HCT116 (cell line): ENCODE data around the gene TAF10. TPM values are rescaled to one million over a fixed set of nuclear protein-coding genes. Genes with fewer than 3 reads are reported as not detected.

Experiments
- ATAC-seq: fragments of 200-7000 bp; cut with Tn5 transposase; 2 replicates; pipeline ENCODE4 v1.9.1; 2020; ENCODE audit warnings: mild to moderate bottlenecking, moderate library complexity
- BruUV-seq: library from RNA; stranded (reverse); fragments of 400-500 nt; replicated peaks from 2 replicates; lab custom pipeline; 2021; lab: Mats Ljungman, UMichigan
- CTCF ChIA-PET: fragments of 300-600 bp; sonication (Branson Sonifier 250); formaldehyde crosslinking; loops from one replicate; lab custom pipeline; 2021; ENCODE audit warnings: antibody characterized with exemption; lab: Charles Lee
- POLR2A ChIA-PET: fragments of 300-600, 350-600 bp; sonication (Branson Sonifier 250); formaldehyde crosslinking; loops from one replicate; lab custom pipeline; 2021; ENCODE audit warnings: antibody characterized with exemption; lab: Charles Lee
- RAD21 ChIA-PET, 2 experiments: fragments of 300-600 bp; sonication (Branson Sonifier 250); formaldehyde crosslinking; loops; one replicate each; lab custom pipeline; 2023; ENCODE audit warnings: low total read pairs in 2 of 2; ENCODE audit not compliant: uncharacterized antibody in 2 of 2, unreplicated experiment in 2 of 2, low non-redundant PET in 1 of 2; lab: Charles Lee
- DNase-seq: peaks from one replicate; pipeline ENCODE4 v3.0.0-alpha.2; 2010; ENCODE audit warnings: low read depth, low spot score
- H2AFZ ChIP-seq: fragments of 200-600 bp; shearing (Covaris generic), sonication (generic); 2 replicates; pipeline ENCODE4 v1.6.1; 2017; ENCODE audit warnings: low read depth, mixed run types, mixed read lengths, antibody characterized with exemption, low read length; ENCODE audit not compliant: poor library complexity, severe bottlenecking
- H3K27ac ChIP-seq: 2 replicates; pipeline ENCODE4 v1.5.1; 2012; ENCODE audit warnings: low read depth, low read length
- H3K27me3 ChIP-seq: fragments of 200-600 bp; sonication (generic); 2 replicates; pipeline ENCODE4 v1.6.1; 2016; ENCODE audit warnings: mixed run types, low read length, mixed read lengths; ENCODE audit not compliant: insufficient read depth
- H3K36me3 ChIP-seq, 2 experiments: fragments of 200-500 bp in 1 of 2; fragments of 200-600 bp in 1 of 2; sonication (Bioruptor generic) in 1 of 2; sonication (generic) in 1 of 2; 2 replicates each; pipeline versions ENCODE4 v1.5.1 to v1.6.1; 2014 to 2016; ENCODE audit warnings: low read length in 2 of 2, inconsistent platforms in 1 of 2, mixed read lengths in 1 of 2, mixed run types in 1 of 2; ENCODE audit not compliant: insufficient read depth in 2 of 2, control insufficient read depth in 1 of 2
- H3K4me1 ChIP-seq, 2 experiments: fragments of 200-600 bp in 1 of 2; sonication (generic) in 1 of 2; 2 replicates each; pipeline versions ENCODE4 v1.5.1 to v1.6.1; 2012 to 2017; ENCODE audit warnings: low read length in 2 of 2, inconsistent platforms in 1 of 2, mild to moderate bottlenecking in 1 of 2, mixed read lengths in 1 of 2, mixed run types in 1 of 2, moderate library complexity in 1 of 2; ENCODE audit not compliant: insufficient read depth in 2 of 2, control insufficient read depth in 1 of 2
- H3K4me2 ChIP-seq: fragments of 200-600 bp; sonication (generic); 2 replicates; pipeline ENCODE4 v1.6.1; 2017; ENCODE audit warnings: mixed run types, low read length, mixed read lengths
- H3K4me3 ChIP-seq, 2 experiments: fragments of 200-600 bp in 1 of 2; sonication (generic) in 1 of 2; replicated peaks in 1 of 2; 2 replicates each; pipeline ENCODE4 v1.5.1; 2011 to 2016; ENCODE audit warnings: low read length in 2 of 2, control low read depth in 1 of 2, low read depth in 1 of 2, mild to moderate bottlenecking in 1 of 2, mixed read lengths in 1 of 2, mixed run types in 1 of 2
- H3K79me2 ChIP-seq: fragments of 200-600 bp; sonication (generic); 2 replicates; pipeline ENCODE4 v1.6.1; 2017; ENCODE audit warnings: mild to moderate bottlenecking, mixed run types, low read length, moderate library complexity, mixed read lengths; ENCODE audit not compliant: insufficient read depth
- H3K9ac ChIP-seq: fragments of 200-600 bp; sonication (generic); 2 replicates; pipeline ENCODE4 v1.6.1; 2016; ENCODE audit warnings: low read length, mixed read lengths
- H3K9me2 ChIP-seq: fragments of 200-600 bp; sonication (generic), shearing (Covaris generic); 2 replicates; pipeline ENCODE4 v1.6.1; 2017; ENCODE audit warnings: mixed run types, mild to moderate bottlenecking, moderate library complexity; ENCODE audit not compliant: insufficient read depth
- H3K9me3 ChIP-seq, 2 experiments: fragments of 200-500 bp in 1 of 2; fragments of 200-600 bp in 1 of 2; sonication (Bioruptor generic) in 1 of 2; sonication (generic) in 1 of 2; 2 replicates each; pipeline ENCODE4 v1.6.1; 2014 to 2017; ENCODE audit warnings: low read length in 2 of 2, mixed read lengths in 2 of 2, inconsistent platforms in 1 of 2, low read depth in 1 of 2, mild to moderate bottlenecking in 1 of 2, mixed run types in 1 of 2, moderate library complexity in 1 of 2; ENCODE audit not compliant: control insufficient read depth in 1 of 2, insufficient read depth in 1 of 2
- H4K20me1 ChIP-seq: fragments of 200-600 bp; sonication (generic), shearing (Covaris generic); 2 replicates; pipeline ENCODE4 v1.6.1; 2017; ENCODE audit warnings: mixed run types, mild to moderate bottlenecking, moderate library complexity; ENCODE audit not compliant: insufficient read depth
- EZH2 ChIP-seq: fragments of 200-600 bp; sonication (generic); IDR thresholded peaks from 2 replicates; pipeline ENCODE4 v1.6.1; 2017; ENCODE audit warnings: antibody characterized with exemption, mixed run types
- POLR2AphosphoS5 ChIP-seq: IDR thresholded peaks from 2 replicates; pipeline ENCODE4 v1.6.1; 2011; ENCODE audit warnings: mild to moderate bottlenecking, low read depth, low read length, moderate library complexity
- TCF7L2 ChIP-seq: IDR thresholded peaks from 2 replicates; pipeline ENCODE4 v1.7.0; 2011; ENCODE audit warnings: borderline replicate concordance, inconsistent platforms; ENCODE audit not compliant: insufficient read depth, insufficient read length; ENCODE audit errors: extremely low read depth
- YY1 ChIP-seq: IDR thresholded peaks from 2 replicates; pipeline ENCODE4 v1.6.1; 2011; ENCODE audit warnings: low read length, low read depth, moderate library complexity, mild to moderate bottlenecking; ENCODE audit not compliant: insufficient replicate concordance; ENCODE audit errors: extremely low read depth
- intact Hi-C: fragments of 100-400 bp; cut with micrococcal nuclease; formaldehyde crosslinking; loops from 2 replicates; pipeline ENCODE4 v1.10.0; 2022
- total RNA-seq: library from RNA; stranded (reverse); gene quantifications from one replicate; pipeline ENCODE4 v1.2.1, GENCODE V29; 2021; ENCODE audit not compliant: unreplicated experiment
- TF ChIP-seq, protein P1 (sequence below): IDR thresholded peaks from 2 replicates; pipeline ENCODE4 v1.6.1; 2012

The TAF10 gene
- total RNA-seq, 1 experiment from 2014 or later, result 151 TPM

DNA sequence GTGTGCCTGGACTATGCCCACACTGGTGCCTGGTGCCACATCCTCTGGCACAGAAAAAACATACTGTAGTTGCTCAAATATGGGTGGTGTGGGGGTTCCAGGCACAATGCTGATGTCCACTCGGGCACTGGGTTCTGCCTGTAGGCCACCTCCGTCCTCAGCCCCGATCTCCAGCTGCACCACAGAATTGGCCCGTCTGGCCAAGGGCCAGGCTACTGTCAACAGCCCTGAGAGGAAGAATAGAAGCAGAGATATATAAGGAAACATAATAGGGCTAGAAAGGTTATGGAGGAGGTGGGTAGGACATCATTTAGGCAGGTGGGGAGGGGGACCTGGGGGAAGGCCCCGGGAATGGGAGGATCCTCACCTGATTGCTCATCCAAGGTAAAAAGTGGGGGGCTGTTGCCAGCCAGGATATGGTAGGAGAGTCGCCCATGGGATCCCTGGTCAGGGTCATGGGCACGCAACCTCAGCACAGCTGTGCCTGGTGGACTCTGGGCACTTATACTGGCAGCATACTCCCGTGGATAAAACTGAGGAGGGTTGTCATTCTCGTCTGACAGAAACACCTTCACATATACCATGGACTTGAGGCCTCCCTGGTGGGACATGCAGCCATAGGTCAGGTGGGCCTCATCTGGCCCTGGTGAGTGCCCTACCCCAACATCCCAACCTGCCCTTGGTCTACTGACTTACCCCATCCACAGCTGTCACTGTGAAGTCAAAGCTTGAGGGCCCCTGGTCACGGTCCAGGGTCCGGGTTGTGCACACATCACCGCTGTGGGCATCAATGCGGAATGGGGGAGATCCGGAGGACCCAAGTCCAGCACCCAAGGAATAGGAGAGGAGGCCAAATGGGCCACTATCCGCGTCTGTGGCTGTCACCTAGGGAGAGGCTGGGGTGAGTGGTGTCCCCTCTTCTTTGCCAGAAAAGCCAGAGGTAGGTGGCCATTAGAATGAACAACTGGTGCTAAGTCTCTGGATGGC is 21.7 kb upstream of the TAF10 start:
- H3K9ac ChIP-seq, result no peak overlapping the region
- CTCF ChIA-PET, result no interaction called here
- H3K9me2 ChIP-seq, result no peaks in the 10 kb centered on the region
- H3K4me2 ChIP-seq, result no peak overlapping the region
- peaks cover 6 to 14% of the 10 kb centered on the region in 2 experiments; a peak in 3 of 4 replicates for H3K4me1 ChIP-seq
- no peaks in the 10 kb centered on the region for H3K27me3 ChIP-seq
- no peaks in the 10 kb centered on the region for H4K20me1 ChIP-seq
- no peaks in the 10 kb centered on the region for H3K36me3 ChIP-seq
- intact Hi-C loops, result no loop called here
- RAD21 ChIA-PET, result no interaction called here
- no TSS peak for BruUV-seq
- no peak for TF ChIP-seq EZH2
- no peak for TF ChIP-seq TCF7L2
- no peak for TF ChIP-seq POLR2AphosphoS5
- TF ChIP-seq, protein P1, sequence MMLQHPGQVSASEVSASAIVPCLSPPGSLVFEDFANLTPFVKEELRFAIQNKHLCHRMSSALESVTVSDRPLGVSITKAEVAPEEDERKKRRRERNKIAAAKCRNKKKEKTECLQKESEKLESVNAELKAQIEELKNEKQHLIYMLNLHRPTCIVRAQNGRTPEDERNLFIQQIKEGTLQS, result no peak
- no peak for TF ChIP-seq YY1
- POLR2A ChIA-PET, result no interaction called here
- no peak overlapping the region for H3K4me3 ChIP-seq
- no peaks in the 10 kb centered on the region for H3K9me3 ChIP-seq
- DNase-seq (no peak), ATAC-seq (no peak)
- no peak overlapping the region for H2AFZ ChIP-seq
- no peak overlapping the region for H3K27ac ChIP-seq
- H3K79me2 ChIP-seq, result no peaks in the 10 kb centered on the region
